Measurements from ENCODE around the gene MRPL38. TPM values are rescaled to one million over a fixed set of nuclear protein-coding genes. Genes with fewer than 3 reads are reported as not detected.

MRPL38 gene
- total RNA-seq, 1 experiment from 2014 or later = 219 TPM

DNA sequence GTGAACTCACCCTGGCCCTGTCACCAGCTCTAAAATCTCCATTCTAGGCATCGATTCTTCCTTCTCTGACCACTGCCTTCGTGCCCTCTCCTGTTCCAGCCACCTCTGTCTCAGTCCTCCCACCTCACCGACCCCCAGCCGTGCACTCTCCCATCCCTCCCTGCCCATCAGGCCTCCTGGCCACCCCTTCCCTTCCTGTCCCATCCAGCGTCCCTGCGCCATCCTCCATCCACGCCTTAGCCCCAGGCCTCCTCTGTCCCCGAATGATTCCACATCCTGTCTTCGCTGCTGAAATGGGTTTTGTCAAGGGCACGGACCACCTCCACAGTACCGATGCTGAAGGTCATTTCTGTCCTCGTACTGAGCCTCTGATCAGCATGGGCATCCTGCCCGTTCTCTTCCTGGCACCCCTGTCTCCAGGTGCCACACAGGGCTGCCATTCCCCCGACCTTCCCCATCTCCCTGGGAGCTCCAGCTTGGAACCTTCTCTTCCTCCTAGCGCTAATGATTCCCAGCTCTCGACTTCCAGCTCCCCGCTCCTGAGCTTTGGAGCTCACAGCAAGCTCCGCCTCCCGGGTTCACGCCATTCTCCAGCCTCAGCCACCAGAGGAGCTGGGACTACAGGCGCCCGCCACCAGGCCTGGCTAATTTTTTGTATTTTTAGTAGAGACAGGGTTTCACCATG lies 10.5 kb downstream of the MRPL38 start:
- DNase-seq (ENCODE audit: low read depth, low spot score) (no peak), ATAC-seq (no peak)
- H3K9ac ChIP-seq (ENCODE audit: low read length) = no peak overlapping the region
- CTCF ChIA-PET = interaction anchor here (1.0 to 1.3 kb wide), 3 partner anchors 11 to 18 kb away, joined by 3 to 6 read pairs (median 4); partner anchors contain the start of gene MRPL38
- RAD21 ChIA-PET (ENCODE audit: low non-redundant PET in 1 of 2, low total read pairs in 2 of 2, uncharacterized antibody in 2 of 2, unreplicated experiment in 2 of 2) = no interaction called here
- peak overlapping the region; percentile 100; the same call in 1 of the 2 replicates for H3K27ac ChIP-seq (ENCODE audit: low read depth, low read length)
- H3K36me3 ChIP-seq (ENCODE audit: control insufficient read depth in 1 of 2, insufficient read depth in 2 of 2, low read length in 2 of 2) = peaks cover 3 to 14% of the 10 kb centered on the region in 2 experiments; a peak in 2 of 4 replicates
- no peaks in the 10 kb centered on the region for H3K9me2 ChIP-seq (ENCODE audit: insufficient read depth)
- no peaks in the 10 kb centered on the region for H3K27me3 ChIP-seq (ENCODE audit: insufficient read depth, low read length)
- peaks cover 20 to 40% of the 10 kb centered on the region in 2 experiments for H3K4me1 ChIP-seq (ENCODE audit: control insufficient read depth in 1 of 2, insufficient read depth in 2 of 2, low read length in 2 of 2)
- TF ChIP-seq POLR2AphosphoS5 (IDR thresholded peaks at IDR 0.05; ENCODE audit: low read depth, low read length) = no peak; the same call in 1 of the 2 replicates
- peak; percentile 30 for TF ChIP-seq POLR2A (IDR thresholded peaks at IDR 0.05; ENCODE audit: borderline replicate concordance, extremely low read depth, insufficient read depth, insufficient read length)
- H2AFZ ChIP-seq (ENCODE audit: low read depth, low read length, poor library complexity, severe bottlenecking) = no peak overlapping the region
- H3K9me3 ChIP-seq (ENCODE audit: control insufficient read depth in 1 of 2, insufficient read depth in 1 of 2, low read depth in 1 of 2, low read length in 2 of 2) = no peaks in the 10 kb centered on the region
- H3K79me2 ChIP-seq (ENCODE audit: insufficient read depth, low read length) = peaks cover 25% of the 10 kb centered on the region; the same call in 1 of the 2 replicates
- H3K4me2 ChIP-seq (ENCODE audit: low read length) = no peak overlapping the region
- POLR2A ChIA-PET = interaction anchor here (0.6 to 5.1 kb wide), 6 partner anchors 11 to 114 kb away, joined by 3 to 22 read pairs (median 4); partner anchors contain the start of genes MRPL38 and TRIM47
- no TSS peak for BruUV-seq (replicated peaks)
- H4K20me1 ChIP-seq (ENCODE audit: insufficient read depth) = no peaks in the 10 kb centered on the region
- intact Hi-C loops (cut with micrococcal nuclease) = no loop called here
- H3K4me3 ChIP-seq (replicated peaks in 1 of 2; ENCODE audit: low read depth in 1 of 2, low read length in 2 of 2) = no peak overlapping the region

DNA sequence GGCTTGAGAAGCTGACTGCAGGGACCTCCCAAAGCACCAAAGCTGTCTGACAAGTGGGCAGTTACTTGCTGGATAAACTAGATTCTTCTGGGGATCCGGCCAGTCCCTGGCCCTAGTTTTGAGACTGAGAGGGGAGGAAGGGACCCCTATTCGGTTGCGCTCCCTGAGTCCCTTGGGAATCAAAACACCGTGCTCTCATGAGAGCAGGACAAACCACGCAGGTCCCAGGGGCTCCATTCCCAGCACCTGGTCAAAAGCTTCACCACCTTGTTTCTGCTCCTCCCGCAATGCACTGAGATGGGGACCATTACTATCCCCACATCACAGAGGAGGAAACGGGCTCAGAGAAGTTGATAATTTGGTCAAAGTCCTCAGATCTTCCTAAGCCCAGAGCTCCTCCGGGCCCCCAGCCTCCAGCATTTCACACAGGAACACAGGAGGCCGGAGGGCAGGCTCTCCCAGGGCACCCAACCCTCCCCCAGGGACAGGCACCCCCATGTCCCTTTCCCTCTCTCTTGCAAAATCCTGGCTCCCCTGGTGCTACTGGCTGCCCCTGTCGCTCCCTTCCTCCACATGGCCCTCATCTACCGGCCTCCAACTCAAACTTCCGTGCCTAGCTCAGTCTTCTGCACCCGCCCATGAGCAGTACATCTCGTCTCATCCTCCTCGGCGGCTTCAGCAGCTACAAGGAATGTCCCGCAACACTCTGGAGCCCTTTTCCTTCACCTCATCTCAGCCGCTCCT lies 11.2 kb downstream of the MRPL38 start:
- no peaks in the 10 kb centered on the region for H4K20me1 ChIP-seq (ENCODE audit: insufficient read depth)
- TF ChIP-seq YY1 (IDR thresholded peaks at IDR 0.05; ENCODE audit: extremely low read depth, insufficient replicate concordance, low read depth, low read length) = no peak
- TF ChIP-seq POLR2AphosphoS5 (IDR thresholded peaks at IDR 0.05; ENCODE audit: low read depth, low read length) = peak; percentile 24; the same call in 1 of the 2 replicates
- no peak for TF ChIP-seq FOSL1 (IDR thresholded peaks at IDR 0.05; ENCODE audit: low read depth)
- H3K9me3 ChIP-seq (ENCODE audit: control insufficient read depth in 1 of 2, insufficient read depth in 1 of 2, low read depth in 1 of 2, low read length in 2 of 2) = no peaks in the 10 kb centered on the region
- peaks cover 25% of the 10 kb centered on the region; the same call in 1 of the 2 replicates for H3K79me2 ChIP-seq (ENCODE audit: insufficient read depth, low read length)
- peaks cover 0 to 7% of the 10 kb centered on the region in 2 experiments; a peak in 2 of 4 replicates for H3K36me3 ChIP-seq (ENCODE audit: control insufficient read depth in 1 of 2, insufficient read depth in 2 of 2, low read length in 2 of 2)
- H3K27ac ChIP-seq (ENCODE audit: low read depth, low read length) = no peak overlapping the region
- ChIA-PET RAD21 (ENCODE audit: low non-redundant PET in 1 of 2, low total read pairs in 2 of 2, uncharacterized antibody in 2 of 2, unreplicated experiment in 2 of 2) (no interaction called here), POLR2A (interaction anchor here (1.5 to 5.1 kb wide), 3 partner anchors 11 to 114 kb away, joined by 4 to 22 read pairs (median 11); partner anchors contain the start of genes MRPL38 and TRIM47), CTCF (interaction anchor here (0.6 to 1.0 kb wide), 2 partner anchors 14 to 38 kb away, joined by 3 read pairs; partner anchors contain the start of gene WBP2)
- H3K4me2 ChIP-seq (ENCODE audit: low read length) = no peak overlapping the region
- intact Hi-C loops (cut with micrococcal nuclease) = no loop called here
- peaks cover 20 to 40% of the 10 kb centered on the region in 2 experiments for H3K4me1 ChIP-seq (ENCODE audit: control insufficient read depth in 1 of 2, insufficient read depth in 2 of 2, low read length in 2 of 2)
- no peak for ATAC-seq
- no peak overlapping the region for H3K4me3 ChIP-seq (replicated peaks in 1 of 2; ENCODE audit: low read depth in 1 of 2, low read length in 2 of 2)
- no TSS peak for BruUV-seq (replicated peaks)
- DNase-seq (ENCODE audit: low read depth, low spot score) = no peak
- no peaks in the 10 kb centered on the region for H3K27me3 ChIP-seq (ENCODE audit: insufficient read depth, low read length)
- no peak overlapping the region for H2AFZ ChIP-seq (ENCODE audit: low read depth, low read length, poor library complexity, severe bottlenecking)
- H3K9me2 ChIP-seq (ENCODE audit: insufficient read depth) = no peaks in the 10 kb centered on the region
- H3K9ac ChIP-seq (ENCODE audit: low read length) = no peak overlapping the region
